Measurements from ENCODE around the gene XK. TPM values are rescaled to one million over a fixed set of nuclear protein-coding genes. Genes with fewer than 3 reads are reported as not detected.

The XK gene
- total RNA-seq, 2 experiments from 2014 or later: 0.07 TPM; not detected in 1

DNA sequence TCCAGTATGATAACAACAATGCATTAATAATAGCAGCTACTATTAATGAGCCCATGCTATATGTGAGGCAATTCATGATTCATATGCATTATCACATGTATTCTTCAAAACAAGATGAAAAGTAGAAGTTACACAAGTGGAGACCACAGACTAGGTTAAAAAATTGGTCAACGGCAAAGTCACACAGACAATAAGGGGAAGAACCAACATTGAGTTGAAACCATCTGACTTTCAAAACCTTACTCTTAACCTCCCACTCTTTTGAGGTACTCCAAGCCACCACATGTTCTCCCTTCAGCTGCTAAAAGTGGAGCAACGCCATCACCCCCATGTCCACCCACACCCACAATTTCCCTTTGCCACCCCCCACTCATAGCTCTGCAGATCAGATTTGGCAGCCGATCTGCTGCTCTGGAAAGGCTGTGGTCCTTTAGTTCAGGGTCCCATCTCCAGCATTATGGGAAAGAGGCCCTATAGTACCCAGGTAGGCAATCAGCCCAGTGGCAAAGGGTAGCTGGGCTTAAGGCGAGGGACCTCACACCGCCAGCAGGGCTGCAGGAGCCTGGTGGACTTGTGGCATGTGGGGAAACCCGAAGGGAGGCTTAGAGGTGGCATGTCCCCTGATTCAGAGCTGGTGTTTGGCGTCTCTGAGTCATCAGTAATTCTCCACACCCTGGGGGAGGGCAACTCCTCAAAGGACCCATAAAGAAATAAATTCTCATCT lies 60.8 kb downstream of the XK start:
- CTCF ChIA-PET: interaction anchor here (0.7 to 6.3 kb wide), 20 partner anchors 9 to 581 kb away, joined by 3 to 165 read pairs (median 5); partner anchors contain the start of gene RPGR
- POLR2A ChIA-PET: interaction anchor here (1.1 to 1.6 kb wide), 3 partner anchors 77 to 166 kb away, joined by 3 to 7 read pairs (median 3); no protein-coding TSS in a partner anchor
- H3K4me1 Mint-ChIP-seq (ENCODE audit: low read depth): peaks cover 16% of the 10 kb centered on the region
- peak overlapping the region; percentile 85 for H3K27ac Mint-ChIP-seq
- peak; percentile 80 for ATAC-seq
- peak; percentile 76 for DNase-seq
- H3K4me3 Mint-ChIP-seq: no peak overlapping the region
- peaks cover 3% of the 10 kb centered on the region for H3K9me3 Mint-ChIP-seq
- H3K27me3 Mint-ChIP-seq: no peaks in the 10 kb centered on the region
- TF ChIP-seq, protein P1, sequence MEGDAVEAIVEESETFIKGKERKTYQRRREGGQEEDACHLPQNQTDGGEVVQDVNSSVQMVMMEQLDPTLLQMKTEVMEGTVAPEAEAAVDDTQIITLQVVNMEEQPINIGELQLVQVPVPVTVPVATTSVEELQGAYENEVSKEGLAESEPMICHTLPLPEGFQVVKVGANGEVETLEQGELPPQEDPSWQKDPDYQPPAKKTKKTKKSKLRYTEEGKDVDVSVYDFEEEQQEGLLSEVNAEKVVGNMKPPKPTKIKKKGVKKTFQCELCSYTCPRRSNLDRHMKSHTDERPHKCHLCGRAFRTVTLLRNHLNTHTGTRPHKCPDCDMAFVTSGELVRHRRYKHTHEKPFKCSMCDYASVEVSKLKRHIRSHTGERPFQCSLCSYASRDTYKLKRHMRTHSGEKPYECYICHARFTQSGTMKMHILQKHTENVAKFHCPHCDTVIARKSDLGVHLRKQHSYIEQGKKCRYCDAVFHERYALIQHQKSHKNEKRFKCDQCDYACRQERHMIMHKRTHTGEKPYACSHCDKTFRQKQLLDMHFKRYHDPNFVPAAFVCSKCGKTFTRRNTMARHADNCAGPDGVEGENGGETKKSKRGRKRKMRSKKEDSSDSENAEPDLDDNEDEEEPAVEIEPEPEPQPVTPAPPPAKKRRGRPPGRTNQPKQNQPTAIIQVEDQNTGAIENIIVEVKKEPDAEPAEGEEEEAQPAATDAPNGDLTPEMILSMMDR (IDR thresholded peaks at IDR 0.05): no peak
- no peaks in the 10 kb centered on the region for H3K36me3 Mint-ChIP-seq (ENCODE audit: low read depth)
- intact Hi-C loops (cut with micrococcal nuclease): no loop called here

- no peak for ATAC-seq
- POLR2A ChIA-PET: no interaction called here
- TF ChIP-seq, protein P1 (IDR thresholded peaks at IDR 0.05): no peak
- no peak overlapping the region for H3K4me3 Mint-ChIP-seq
- intact Hi-C loops (cut with micrococcal nuclease): no loop called here
- H3K4me1 Mint-ChIP-seq (ENCODE audit: low read depth): peaks cover 18% of the 10 kb centered on the region
- H3K27ac Mint-ChIP-seq: peak overlapping the region; percentile 85
- H3K36me3 Mint-ChIP-seq (ENCODE audit: low read depth): no peaks in the 10 kb centered on the region
- CTCF ChIA-PET: interaction anchor here (1.2 to 6.3 kb wide), 6 partner anchors 15 to 419 kb away, joined by 4 to 165 read pairs (median 6); no protein-coding TSS in a partner anchor
- H3K27me3 Mint-ChIP-seq: no peaks in the 10 kb centered on the region
- peaks cover 3% of the 10 kb centered on the region for H3K9me3 Mint-ChIP-seq
- no peak for DNase-seq
Observed at GRCh38 chrX:37746951-37747350, 61.4 kb downstream of the XK start.

DNA sequence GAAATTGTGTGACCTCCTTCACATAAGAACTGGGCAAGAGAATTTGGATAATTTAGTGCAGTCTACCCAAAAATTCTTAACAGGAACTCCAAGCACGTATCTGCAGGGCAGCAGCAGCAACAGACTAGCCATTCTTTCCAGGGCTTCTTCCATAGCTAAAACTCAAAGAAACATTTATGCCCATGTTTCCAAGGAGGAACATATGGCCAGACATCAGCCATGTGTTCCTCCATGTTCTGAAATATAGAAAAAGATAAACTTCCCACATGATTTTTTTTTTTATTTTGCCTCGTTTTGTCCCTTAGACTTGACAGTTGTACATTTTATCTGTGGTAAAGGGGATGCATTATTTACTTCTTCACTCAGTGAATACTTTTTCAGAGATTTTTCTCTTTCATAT lies 66.7 kb downstream of the XK start:
- TF ChIP-seq, protein P1 (IDR thresholded peaks at IDR 0.05): no peak
- H3K4me1 Mint-ChIP-seq (ENCODE audit: low read depth): peaks cover 12% of the 10 kb centered on the region
- ChIA-PET POLR2A (no interaction called here), CTCF (interaction anchor here (1.9 kb wide), 1 partner anchor 73 kb away, joined by 10 read pairs; no protein-coding TSS in a partner anchor)
- DNase-seq (no peak), ATAC-seq (no peak)
- intact Hi-C loops (cut with micrococcal nuclease): no loop called here
- no peaks in the 10 kb centered on the region for H3K27me3 Mint-ChIP-seq
- no peak overlapping the region for H3K27ac Mint-ChIP-seq
- H3K9me3 Mint-ChIP-seq: peaks cover 3% of the 10 kb centered on the region
- H3K36me3 Mint-ChIP-seq (ENCODE audit: low read depth): no peaks in the 10 kb centered on the region
- H3K4me3 Mint-ChIP-seq: no peak overlapping the region

GRCh38 chrX:37752936-37753335 lies 67.3 kb downstream of the XK start:
- H3K36me3 Mint-ChIP-seq (ENCODE audit: low read depth): no peaks in the 10 kb centered on the region
- H3K9me3 Mint-ChIP-seq: peaks cover 3% of the 10 kb centered on the region
- TF ChIP-seq, protein P1 (IDR thresholded peaks at IDR 0.05): no peak
- no peaks in the 10 kb centered on the region for H3K27me3 Mint-ChIP-seq
- intact Hi-C loops (cut with micrococcal nuclease): no loop called here
- ChIA-PET POLR2A (no interaction called here), CTCF (interaction anchor here (1.9 kb wide), 1 partner anchor 72 kb away, joined by 10 read pairs; no protein-coding TSS in a partner anchor)
- H3K4me1 Mint-ChIP-seq (ENCODE audit: low read depth): peaks cover 16% of the 10 kb centered on the region
- no peak overlapping the region for H3K4me3 Mint-ChIP-seq
- DNase-seq: no peak
- no peak overlapping the region for H3K27ac Mint-ChIP-seq
- ATAC-seq: no peak

- intact Hi-C loops (cut with micrococcal nuclease): no loop called here
- DNase-seq (peak; percentile 13), ATAC-seq (peak; percentile 34)
- peaks cover 16% of the 10 kb centered on the region for H3K4me1 Mint-ChIP-seq (ENCODE audit: low read depth)
- H3K9me3 Mint-ChIP-seq: peaks cover 3% of the 10 kb centered on the region
- no peaks in the 10 kb centered on the region for H3K27me3 Mint-ChIP-seq
- H3K27ac Mint-ChIP-seq: no peak overlapping the region
- TF ChIP-seq, protein P1 (IDR thresholded peaks at IDR 0.05): no peak
- ChIA-PET CTCF (interaction anchor here (1.9 to 3.6 kb wide), 2 partner anchors 8 to 72 kb away, joined by 10 to 18 read pairs; no protein-coding TSS in a partner anchor), POLR2A (no interaction called here)
- no peak overlapping the region for H3K4me3 Mint-ChIP-seq
- no peaks in the 10 kb centered on the region for H3K36me3 Mint-ChIP-seq (ENCODE audit: low read depth)
Observed at GRCh38 chrX:37753384-37753783, 67.8 kb downstream of the XK start.
